BJ (cell line): Measurements from ENCODE around the gene CYP4X1. TPM values are rescaled to one million over a fixed set of nuclear protein-coding genes. Genes with fewer than 3 reads are reported as not detected.
"Not testable (repeated sequence)": the region's sequence is repeated elsewhere in the genome, so short reads cannot be mapped to it uniquely, and the experiment has no call there.

ENCODE experiments used
- CTCF ChIA-PET: fragments of 350-600 bp; formaldehyde crosslinking; extraction: SDS; loops from one replicate; lab custom pipeline; 2021; ENCODE audit warnings: antibody characterized with exemption, inconsistent platforms; lab: Yijun Ruan, JAX
- POLR2A ChIA-PET: fragments of 300-600 bp; sonication (Branson Sonifier 250); formaldehyde crosslinking; extraction: SDS; loops from one replicate; lab custom pipeline; 2021; ENCODE audit warnings: antibody characterized with exemption; lab: Charles Lee
- DNase-seq: peaks from one replicate; pipeline ENCODE4 v3.0.0-alpha.2; 2011; ENCODE audit warnings: low read depth
- H3K27me3 ChIP-seq: 2 replicates; pipeline ENCODE4 v1.6.0; 2011; ENCODE audit warnings: low read length; ENCODE audit not compliant: control insufficient read depth, insufficient read depth
- H3K36me3 ChIP-seq: 2 replicates; pipeline ENCODE4 v1.5.1; 2011; ENCODE audit warnings: low read length; ENCODE audit not compliant: control insufficient read depth, insufficient read depth
- H3K4me3 ChIP-seq: 2 replicates; pipeline ENCODE4 v1.5.1; 2011; ENCODE audit warnings: low read depth, mild to moderate bottlenecking, control low read depth, low read length
- polyA plus RNA-seq: library from polyadenylated mRNA; depleted of rRNA; stranded (reverse); fragments of >200 nt; gene quantifications from 2 replicates; pipeline ENCODE4 v1.2.3, GENCODE V29; 2011
- TF ChIP-seq, protein P1 (sequence below): IDR thresholded peaks from 2 replicates; pipeline ENCODE4 v1.5.1; 2011; ENCODE audit warnings: low read depth, mild to moderate bottlenecking, control low read depth, inconsistent platforms, low read length, moderate library complexity; ENCODE audit not compliant: insufficient read depth

Gene CYP4X1
- polyA plus RNA-seq, 1 experiment, result not detected

DNA sequence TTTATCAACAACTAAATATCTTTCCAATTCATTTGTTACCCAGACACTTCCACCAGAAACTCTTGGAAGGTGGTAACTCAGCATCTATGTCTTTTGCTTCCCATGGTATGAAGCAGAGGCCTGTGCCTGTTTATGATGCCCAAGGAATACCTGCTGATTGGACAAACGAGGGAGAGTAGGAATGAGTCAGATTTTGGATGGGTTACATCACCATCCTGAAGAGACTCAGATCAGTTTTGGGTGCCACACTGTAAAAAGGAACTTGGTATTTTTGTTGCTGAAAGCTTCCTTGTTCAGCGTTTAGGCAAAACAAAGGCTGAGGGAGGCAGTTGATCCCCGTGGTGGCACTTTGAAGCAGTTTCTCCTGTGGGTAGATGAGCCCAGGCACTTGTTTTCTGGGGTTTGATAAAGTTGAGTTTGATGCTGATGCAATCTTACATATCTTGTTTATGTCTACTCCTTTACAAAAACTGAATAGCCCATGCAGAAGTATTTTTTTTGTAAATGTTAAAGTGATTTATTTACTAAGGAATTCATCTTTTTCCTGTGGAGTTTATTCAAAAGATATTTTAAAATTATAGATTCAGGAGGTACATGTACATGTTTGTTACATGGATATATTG lies 26.7 kb upstream of the CYP4X1 start:
- ChIA-PET CTCF (no interaction called here), POLR2A (no interaction called here)
- TF ChIP-seq, protein P1, sequence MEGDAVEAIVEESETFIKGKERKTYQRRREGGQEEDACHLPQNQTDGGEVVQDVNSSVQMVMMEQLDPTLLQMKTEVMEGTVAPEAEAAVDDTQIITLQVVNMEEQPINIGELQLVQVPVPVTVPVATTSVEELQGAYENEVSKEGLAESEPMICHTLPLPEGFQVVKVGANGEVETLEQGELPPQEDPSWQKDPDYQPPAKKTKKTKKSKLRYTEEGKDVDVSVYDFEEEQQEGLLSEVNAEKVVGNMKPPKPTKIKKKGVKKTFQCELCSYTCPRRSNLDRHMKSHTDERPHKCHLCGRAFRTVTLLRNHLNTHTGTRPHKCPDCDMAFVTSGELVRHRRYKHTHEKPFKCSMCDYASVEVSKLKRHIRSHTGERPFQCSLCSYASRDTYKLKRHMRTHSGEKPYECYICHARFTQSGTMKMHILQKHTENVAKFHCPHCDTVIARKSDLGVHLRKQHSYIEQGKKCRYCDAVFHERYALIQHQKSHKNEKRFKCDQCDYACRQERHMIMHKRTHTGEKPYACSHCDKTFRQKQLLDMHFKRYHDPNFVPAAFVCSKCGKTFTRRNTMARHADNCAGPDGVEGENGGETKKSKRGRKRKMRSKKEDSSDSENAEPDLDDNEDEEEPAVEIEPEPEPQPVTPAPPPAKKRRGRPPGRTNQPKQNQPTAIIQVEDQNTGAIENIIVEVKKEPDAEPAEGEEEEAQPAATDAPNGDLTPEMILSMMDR, result no peak
- H3K4me3 ChIP-seq, result no peak overlapping the region
- no peaks in the 10 kb centered on the region for H3K36me3 ChIP-seq
- H3K27me3 ChIP-seq, result no peaks in the 10 kb centered on the region
- no peak for DNase-seq

DNA sequence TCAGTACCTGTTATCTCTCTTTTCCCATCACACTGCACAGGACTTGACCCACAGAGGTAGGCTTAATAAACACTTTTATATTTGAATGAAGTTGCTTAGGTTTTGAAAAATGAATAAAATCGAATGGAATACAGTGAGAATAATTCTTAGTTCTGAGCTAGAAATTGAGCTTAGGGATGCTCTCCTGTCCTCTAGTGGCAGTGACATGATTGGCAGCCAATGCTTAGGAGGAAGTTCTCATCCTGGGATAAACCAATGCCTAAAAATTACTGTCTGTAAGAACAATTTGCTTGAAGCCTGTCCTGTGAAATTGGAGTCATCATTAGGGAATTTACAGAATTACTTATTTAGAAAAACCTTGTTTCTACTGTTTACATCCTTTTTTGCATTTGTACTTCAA lies 21.3 kb upstream of the CYP4X1 start:
- H3K36me3 ChIP-seq, result no peaks in the 10 kb centered on the region
- ChIA-PET POLR2A (no interaction called here), CTCF (no interaction called here)
- DNase-seq, result no peak
- no peaks in the 10 kb centered on the region for H3K27me3 ChIP-seq
- no peak overlapping the region for H3K4me3 ChIP-seq
- TF ChIP-seq, protein P1, result no peak

DNA sequence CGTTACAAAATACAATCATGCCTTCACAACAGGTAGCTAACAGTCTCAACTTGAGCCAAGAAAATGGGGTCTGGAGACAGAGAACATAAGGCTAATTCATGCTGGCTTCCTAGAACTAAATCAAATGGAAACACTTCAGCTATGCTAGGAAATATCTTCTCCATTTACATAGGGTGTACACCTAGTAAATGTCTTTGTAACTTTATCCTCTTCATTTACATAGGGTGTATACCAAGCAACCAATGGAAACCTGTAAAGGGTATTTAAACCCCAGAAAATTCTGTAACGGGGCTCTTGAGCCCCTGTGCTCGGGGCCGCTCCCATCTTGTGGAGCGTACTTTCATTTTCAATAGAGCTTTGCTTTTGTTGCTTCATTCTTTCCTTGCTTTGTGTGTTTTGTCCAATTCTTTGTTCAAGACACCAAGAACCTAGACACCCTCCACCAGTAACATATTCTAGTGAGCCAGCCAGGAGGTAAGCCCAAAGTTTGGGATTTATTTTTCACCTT lies 19.5 kb upstream of the CYP4X1 start:
- H3K27me3 ChIP-seq, result no peaks in the 10 kb centered on the region
- ChIA-PET POLR2A (no interaction called here), CTCF (interaction anchor here (0.6 kb wide), 1 partner anchor 63 kb away, joined by 4 read pairs; the partner anchor contains the start of gene CYP4Z1)
- H3K36me3 ChIP-seq, result no peaks in the 10 kb centered on the region
- DNase-seq, result no peak
- TF ChIP-seq, protein P1, result no peak
- H3K4me3 ChIP-seq, result no peak overlapping the region

DNA sequence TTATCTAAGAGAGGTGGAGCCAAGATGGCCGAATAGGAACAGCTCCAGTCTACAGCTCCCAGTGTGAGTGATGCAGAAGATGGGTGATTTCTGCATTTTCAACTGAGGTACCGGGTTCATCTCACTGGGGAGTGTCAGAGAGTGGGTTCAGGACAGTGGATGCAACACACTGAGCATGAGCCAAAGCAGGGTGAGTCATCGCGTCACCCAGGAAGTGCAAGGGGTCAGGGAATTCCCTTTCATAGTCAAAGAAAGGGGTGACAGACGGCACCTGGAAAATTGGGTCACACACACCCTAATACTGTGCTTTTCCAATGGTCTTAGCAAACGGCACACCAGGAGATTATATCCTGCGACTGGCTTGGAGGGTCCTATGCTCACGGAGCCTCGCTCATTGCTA lies 17.0 kb upstream of the CYP4X1 start:
- CTCF ChIA-PET, H3K27me3 ChIP-seq, POLR2A ChIA-PET, H3K4me3 ChIP-seq, H3K36me3 ChIP-seq, DNase-seq: not testable (repeated sequence)

DNA sequence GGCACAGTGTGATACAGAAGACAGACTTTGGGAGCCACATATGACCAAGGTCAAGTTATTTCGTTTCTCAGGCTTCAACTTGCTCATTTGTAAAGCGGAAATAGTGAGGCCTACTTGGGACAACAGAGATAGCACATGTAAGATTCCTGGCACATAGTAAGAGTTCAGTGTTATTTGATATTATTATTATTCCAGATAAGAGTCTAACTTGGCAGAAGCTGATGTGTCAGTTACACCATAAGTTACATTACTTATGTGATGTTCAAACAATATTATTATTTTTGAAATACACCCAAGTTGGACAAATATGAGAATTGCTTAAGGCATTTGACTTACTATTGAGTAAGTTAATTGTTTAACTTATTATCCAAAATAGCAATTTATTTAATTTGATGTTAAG lies 10.2 kb upstream of the CYP4X1 start:
- no peak overlapping the region for H3K4me3 ChIP-seq
- ChIA-PET POLR2A (no interaction called here), CTCF (no interaction called here)
- no peaks in the 10 kb centered on the region for H3K27me3 ChIP-seq
- TF ChIP-seq, protein P1, result no peak
- H3K36me3 ChIP-seq, result no peaks in the 10 kb centered on the region
- DNase-seq, result no peak

DNA sequence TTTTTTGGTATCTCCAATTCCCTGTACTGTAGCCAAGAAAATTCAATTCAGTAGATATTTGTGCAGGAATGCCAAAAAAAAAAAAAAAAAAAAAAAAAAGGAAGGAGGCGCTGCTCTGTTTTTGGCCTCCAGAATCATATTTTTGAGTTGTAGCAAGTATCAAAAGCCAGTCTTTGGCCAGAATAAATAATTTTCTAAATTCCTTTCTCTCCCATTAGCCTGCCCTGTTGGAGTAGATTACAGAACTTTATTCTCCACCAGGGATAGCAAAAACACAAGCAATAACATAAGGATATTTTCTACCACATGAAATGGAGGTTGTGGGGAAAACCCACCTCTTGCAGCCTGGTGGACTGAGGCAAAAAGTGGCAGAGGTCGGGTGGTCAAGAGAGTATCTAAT lies 2.4 kb upstream of the CYP4X1 start:
- Histone ChIP-seq H3K27me3 (no peaks in the 10 kb centered on the region), H3K36me3 (no peaks in the 10 kb centered on the region), H3K4me3 (no peak overlapping the region)
- POLR2A ChIA-PET, result no interaction called here
- TF ChIP-seq, protein P1, result no peak
- CTCF ChIA-PET, result no interaction called here
- DNase-seq, result no peak
